ENCODE measurements around the gene CDK11B. TPM values are rescaled to one million over a fixed set of nuclear protein-coding genes. Genes with fewer than 3 reads are reported as not detected.

The CDK11B gene
- total RNA-seq, 1 donor from 2014 or later = 23.6 TPM

DNA sequence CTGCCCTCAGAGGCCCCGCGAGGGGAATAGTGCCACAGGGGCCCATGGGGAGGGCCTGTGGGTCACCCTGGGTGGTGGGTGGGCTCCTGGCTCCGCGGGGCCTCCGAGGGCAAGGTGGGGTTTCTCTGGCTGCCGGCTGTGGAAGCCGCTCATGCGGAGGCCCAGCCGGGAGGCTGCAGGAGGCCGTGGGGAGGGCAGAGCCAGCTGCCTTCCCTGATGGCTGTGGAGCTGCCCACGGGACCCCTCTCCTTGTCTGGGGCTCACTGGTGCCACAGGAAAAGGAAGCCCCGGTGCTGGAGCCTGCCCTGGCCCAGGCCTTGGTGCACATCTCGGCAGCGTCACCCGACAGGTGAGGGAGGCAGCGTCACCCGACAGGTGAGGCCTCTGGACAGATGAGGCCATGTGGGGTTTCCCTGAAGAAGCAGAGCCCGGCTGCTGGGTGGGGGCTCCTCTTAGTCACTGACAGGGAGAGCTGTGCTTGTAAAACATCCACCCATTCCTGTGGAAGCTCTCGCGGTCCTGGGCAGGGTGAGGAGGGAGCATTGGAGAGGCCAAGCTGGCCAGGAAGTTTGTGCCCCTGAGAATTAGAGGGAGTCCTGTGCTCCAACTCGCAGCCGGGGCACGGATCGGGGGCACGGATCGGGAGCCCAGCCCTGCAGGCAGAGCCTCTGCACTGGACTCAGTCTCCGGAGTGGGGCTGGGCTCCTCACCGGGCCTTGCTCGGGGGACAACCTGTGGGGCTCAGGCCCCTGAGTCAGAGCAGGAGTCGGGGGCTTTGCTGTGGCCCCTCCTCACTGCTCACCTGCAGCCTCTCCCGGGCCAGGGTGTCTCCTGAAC lies 37.4 kb downstream of the CDK11B start:
- DNase-seq = peak; percentile 45
- ATAC-seq (ENCODE audit: poor library complexity) = no peak

DNA sequence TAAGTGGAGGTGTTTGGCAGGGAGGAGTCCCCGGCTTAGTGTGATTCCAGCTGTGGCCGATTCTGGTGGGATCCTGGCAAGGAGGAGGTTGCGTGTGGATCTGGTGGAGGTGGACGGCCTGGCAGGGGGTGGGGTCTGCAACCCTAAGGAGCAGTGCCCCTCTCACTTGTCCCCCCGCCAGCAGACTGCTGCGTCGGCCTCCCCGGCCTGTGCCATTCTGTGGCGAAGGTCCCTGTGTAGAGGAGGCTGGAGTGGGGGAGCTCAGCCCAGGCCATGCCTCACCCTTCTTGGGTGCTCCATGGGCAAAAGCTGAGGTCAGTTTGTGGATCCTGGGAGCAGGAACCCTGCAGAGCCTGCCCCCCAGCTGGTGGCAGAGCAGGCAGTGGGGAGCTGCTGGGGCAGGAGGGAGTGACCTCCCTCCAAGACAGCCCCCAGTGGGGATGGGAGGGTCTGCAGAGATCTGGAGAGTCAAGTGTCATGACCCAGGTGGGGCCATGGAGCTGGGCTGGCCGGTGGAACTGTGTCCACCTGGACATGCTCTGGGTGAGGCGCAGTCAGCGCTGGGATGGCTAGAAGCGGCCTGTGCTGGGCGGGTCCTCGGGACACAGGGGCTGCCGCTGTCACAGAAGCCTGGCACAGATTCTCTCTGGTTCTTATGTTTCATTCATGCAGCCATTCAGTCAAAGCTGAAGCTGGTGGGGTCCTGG lies 38.2 kb downstream of the CDK11B start:
- DNase-seq = peak; percentile 39
- intact Hi-C loops (cut with DNase I) = no loop called here
- ATAC-seq (ENCODE audit: poor library complexity) = no peak

More for the DNA sequence above, 37.4 kb downstream of the CDK11B start:
- intact Hi-C loops (cut with DNase I) = no loop called here

DNA sequence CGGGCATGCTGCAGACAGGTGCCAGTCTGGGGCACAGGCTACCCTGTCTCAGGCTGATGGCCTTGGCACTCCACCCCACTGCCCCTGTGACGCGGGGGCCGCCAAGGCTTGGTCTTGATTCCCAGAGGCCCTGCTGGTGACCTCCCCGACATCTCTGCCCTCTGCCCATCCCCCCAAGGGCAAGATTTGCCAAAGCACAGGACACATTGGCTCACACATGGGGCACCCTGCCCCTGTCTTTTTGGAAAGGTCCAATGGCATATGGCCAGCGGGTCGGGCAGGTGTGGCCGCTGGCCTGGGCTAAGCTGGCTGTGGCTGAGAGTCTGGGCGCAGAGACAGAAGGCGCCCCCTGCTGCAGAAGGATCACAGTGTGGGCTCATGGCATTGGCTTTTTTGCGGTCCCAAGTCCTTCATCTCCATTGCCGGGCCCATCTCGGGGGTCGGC lies 38.9 kb downstream of the CDK11B start:
- intact Hi-C loops (cut with DNase I) = loop anchor here (5.0 kb wide), 1 partner anchor 47 kb away; no protein-coding TSS in a partner anchor
- ATAC-seq (ENCODE audit: poor library complexity) (peak; percentile 28), DNase-seq (peak; percentile 75)

DNA sequence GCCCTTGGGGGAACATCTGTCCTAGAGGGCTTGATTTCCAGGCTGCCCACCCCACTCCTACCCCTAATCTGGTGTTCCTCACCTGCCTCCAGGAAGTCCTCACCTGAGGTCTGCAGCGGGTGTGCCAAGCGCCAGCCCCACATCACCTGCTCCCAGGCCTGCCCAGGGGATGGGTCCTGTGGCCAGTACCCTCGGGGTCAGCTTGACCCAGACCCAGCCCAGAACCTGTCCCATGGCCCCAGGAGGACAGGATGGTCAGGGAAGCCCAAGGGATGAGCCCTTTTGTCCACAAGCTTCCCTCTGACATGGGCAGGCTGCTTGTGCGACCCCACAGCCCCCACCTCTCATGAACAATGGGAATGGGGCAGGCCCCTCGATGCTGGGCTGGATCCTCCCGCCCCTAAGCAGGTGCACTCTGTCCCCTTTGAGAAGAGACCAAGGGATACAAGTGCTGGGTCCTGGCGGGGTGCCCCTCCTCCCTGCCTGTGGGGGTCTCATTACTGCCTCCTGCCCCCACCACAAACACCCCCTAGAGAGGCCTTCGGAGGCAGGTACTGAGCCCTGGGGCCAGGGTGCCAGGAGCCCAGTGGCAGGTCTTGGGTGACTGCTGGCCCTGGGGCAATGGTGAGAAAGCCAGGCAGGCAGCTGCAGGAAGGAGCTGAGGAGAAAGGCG lies 40.3 kb downstream of the CDK11B start:
- DNase-seq (peak; percentile 40), ATAC-seq (ENCODE audit: poor library complexity) (no peak)
- intact Hi-C loops (cut with DNase I) = loop anchor here (5.0 kb wide), 1 partner anchor 49 kb away; no protein-coding TSS in a partner anchor

DNA sequence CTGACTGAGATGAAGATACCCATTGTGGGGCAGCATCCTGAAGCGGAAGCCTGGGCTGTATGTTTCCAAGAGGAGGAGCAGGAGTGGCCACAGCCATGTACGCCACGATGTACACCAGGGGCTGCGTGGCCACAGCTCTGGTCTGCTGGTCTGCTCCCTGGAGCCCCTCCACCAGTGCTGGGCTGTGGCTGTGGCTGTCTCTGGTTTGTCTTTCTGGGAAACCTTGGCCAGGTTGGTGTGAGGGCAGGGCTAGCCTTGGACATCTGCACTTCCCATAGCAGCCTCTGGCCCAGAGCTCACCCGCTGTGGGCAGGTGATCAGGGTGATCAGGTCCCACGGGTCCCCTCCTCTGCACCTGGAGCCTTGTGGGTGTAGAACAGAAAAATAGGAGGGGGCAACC lies 40.9 kb downstream of the CDK11B start:
- ATAC-seq (ENCODE audit: poor library complexity) = no peak
- intact Hi-C loops (cut with DNase I) = loop anchor here (5.0 kb wide), 1 partner anchor 49 kb away; no protein-coding TSS in a partner anchor
- DNase-seq = peak; percentile 36

DNA sequence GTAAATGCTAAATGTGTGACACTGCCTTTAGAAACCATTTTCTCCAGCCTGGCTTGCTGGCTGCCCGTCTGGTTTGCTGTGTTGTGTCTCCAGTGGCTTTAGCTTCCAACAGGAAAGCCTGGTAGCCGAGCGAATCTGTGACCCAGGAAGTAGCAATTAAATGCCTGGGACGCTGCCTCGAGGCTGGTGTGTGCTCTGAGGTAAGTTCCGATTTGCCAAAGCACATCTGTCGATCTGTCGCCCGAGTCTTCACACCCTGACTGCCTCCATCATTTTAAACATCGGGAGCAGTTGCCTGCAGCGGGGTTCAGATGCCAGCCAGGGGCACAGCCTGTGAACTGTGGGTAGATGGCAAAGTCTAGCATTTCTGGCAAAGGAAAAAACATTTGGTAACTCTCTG lies 41.3 kb downstream of the CDK11B start:
- peak; percentile 23 for DNase-seq
- no peak for ATAC-seq (ENCODE audit: poor library complexity)
- intact Hi-C loops (cut with DNase I) = loop anchor here (5.0 kb wide), 1 partner anchor 50 kb away; no protein-coding TSS in a partner anchor

DNA sequence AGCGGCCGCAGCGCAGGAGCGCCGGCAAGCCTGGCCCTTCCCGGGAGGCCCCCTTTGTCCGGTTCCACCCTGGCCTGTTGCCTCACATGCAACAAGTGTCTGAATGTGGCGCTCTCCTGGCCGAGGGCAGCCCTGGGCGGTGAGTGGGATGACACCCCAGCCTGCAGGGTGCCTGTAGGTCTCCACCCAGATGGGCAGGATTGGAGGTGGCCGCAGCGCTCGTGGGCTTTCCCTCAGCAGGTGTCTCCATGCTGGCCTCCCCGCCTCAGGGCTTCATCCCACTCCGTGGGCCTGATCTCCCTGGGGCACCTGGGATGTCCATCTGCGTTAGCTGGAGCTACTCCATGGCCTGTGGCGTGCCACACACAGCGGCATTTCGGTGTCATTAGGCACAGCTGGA lies 42.0 kb downstream of the CDK11B start:
- ATAC-seq (ENCODE audit: poor library complexity) (no peak), DNase-seq (peak; percentile 47)
- intact Hi-C loops (cut with DNase I) = loop anchor here (5.0 kb wide), 1 partner anchor 50 kb away; no protein-coding TSS in a partner anchor

DNA sequence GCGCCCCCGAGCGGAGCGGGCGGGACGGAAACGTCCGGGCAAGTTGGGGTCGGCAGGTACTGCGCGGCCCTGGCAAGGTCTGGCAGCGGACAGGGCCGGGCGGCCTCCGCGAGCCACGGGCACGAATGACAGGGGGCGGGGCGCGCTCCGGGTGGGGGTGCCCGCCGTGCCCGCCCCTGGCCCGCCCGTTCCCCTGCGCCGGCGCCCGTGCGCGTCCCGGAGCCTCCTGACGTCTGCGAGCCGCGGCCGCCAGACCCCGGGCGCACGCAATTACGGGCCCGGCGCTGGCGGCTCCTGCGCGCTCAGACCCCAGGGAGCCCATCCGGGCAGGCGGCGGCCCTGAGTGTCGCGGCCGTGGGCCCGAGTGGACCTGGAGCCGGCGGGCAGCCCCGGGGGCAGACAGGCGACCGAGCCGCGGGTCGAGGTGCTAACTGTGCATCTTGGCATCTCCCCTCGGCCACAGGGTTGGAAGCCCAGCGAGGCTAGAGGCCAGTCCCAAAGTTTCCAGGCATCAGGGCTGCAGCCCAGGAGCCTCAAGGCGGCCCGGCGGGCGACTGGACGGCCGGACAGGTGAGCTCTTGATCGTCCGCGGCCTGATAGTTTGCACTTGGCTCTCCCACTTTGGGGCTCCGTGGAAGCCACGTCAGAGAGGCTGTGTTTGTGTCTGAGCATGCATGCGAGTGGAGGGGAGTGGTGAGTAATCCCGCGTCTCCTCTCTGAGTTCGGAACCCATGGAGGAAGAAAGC lies 42.6 kb downstream of the CDK11B start:
- ATAC-seq (ENCODE audit: poor library complexity) (peak; percentile 4), DNase-seq (peak; percentile 71)
- intact Hi-C loops (cut with DNase I) = loop anchor here (5.0 kb wide), 1 partner anchor 51 kb away; no protein-coding TSS in a partner anchor

DNA sequence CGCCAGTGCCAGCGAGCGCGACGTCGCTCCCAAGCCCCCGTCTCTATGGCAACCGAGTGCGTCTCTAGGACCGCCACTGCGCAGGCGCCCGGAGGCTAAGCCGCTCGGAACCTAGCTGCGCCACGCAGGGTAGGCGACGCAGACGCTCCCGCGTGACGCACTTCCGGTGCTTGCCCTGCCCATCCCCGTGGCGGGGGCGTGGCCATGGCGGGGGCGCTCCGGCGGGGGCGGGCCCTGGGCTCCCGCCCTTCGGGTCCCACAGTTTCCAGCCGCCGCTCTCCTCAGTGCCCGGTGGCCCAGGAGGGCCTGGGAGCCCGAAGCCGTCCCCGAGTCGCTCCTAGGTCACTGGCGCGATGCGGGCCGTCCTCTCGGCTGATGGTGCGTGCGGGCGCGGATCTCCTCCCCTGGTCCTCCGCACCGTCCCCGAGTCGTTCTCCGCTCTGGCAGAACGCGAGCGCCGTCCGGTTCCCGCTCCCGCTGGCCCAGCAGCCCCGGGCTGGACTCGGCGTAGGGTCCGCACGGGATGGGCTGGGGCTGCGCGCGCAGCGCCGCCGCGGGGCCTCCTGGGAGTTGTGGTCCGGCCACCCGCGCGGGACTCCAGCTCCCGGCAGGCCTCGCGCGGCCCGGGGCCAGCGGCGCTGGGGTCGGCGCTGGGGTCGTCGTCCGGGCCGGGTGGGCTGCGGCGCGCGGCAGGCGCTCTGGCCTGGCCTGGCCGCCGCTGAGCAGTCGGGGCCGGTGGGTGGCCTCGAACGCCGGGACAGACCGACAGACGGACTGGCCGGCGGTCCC lies 43.4 kb downstream of the CDK11B start, which contains the start of gene MIB2:
Gene MIB2 (plus strand): TSS at position 245 of the 789 bp plus-strand sequence. CDS start 7,953 bp downstream, outside the sequence.
- intact Hi-C loops (cut with DNase I) = loop anchor here (5.0 kb wide), 1 partner anchor 52 kb away; no protein-coding TSS in a partner anchor
- ATAC-seq (ENCODE audit: poor library complexity) = peak; percentile 96
- peak; percentile 97 for DNase-seq

DNA sequence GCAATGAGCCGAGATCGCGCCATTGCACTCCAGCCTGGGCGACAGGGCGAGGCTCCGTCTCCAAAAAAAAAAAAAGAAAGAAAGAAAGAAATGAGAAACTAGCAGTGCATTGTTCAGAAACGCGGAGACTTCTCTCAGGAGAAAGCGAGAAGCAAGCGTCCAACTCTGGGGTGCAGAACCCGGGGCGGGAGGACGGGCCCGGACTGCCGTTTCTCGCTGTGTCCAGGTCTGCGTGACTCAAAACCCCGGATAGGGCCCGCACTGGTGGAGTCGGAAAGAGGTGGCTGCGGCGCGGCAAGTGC lies 43.9 kb downstream of the CDK11B start:
- DNase-seq (no peak), ATAC-seq (ENCODE audit: poor library complexity) (no peak)
- intact Hi-C loops (cut with DNase I) = loop anchor here (5.0 kb wide), 1 partner anchor 52 kb away; no protein-coding TSS in a partner anchor

DNA sequence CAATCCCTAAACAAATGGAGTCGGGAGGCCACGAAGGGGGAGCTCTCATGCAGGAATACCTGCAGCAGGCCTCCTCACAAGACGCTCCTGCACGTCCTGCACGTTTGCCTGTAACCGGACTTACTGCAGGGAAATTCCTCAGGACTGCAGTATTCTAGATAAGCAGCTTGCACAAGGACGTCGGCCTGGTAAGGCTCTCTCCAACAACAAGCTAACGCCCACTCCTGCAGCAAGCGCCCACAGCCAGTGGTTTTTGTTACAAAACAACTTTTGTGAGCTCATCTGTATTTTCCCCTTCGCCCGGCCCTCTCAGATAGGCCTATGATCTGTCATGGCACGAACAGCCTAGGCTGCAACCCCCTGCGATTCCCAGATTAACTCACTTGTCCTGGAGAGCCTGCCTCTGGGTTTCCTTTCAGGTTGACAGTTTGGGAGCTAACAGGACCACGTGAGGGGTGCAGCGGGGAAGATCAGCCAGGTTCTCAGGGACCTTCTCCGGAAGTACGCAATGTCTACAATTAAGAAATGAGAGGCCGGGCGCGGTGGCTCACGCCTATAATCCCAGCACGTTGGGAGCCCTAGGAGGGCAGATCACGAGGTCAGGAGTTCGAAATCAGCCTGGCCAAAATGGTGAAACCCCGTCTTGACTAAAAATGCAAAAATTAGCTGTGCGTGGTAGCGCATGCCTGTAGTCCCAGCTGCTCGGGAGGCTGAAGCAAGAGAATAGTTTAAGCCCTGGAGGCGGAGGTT lies 44.4 kb downstream of the CDK11B start:
- intact Hi-C loops (cut with DNase I) = no loop called here
- ATAC-seq (ENCODE audit: poor library complexity) = peak; percentile 1
- peak; percentile 53 for DNase-seq

DNA sequence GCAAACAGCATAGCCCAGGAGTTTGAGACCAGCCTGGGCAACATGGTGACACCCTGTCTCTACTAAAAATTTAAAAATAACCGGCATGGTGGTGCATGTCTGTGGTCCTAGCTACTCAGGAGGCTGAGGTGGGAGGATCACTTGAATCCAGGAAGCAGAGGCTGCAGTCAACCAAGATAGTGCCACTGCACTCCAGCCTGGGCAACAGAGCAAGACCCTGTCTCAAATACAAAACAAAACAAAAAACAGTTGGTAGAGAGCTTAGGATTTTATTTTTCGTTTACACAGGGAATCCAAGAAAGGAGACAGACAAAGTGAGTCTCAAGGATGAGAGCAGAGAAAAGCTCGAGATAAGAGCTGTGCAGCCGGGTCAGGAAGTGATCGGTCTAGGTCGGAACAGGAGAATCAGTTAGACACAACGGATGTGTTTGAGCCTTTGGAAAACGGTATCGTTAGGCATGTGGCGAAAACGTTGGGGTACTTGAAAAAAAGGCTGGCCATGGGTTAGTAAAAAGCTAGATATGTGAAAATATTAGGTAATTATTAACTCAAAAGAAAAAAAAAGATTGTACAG lies 45.2 kb downstream of the CDK11B start:
- intact Hi-C loops (cut with DNase I) = no loop called here
- ATAC-seq (ENCODE audit: poor library complexity) = no peak
- peak; percentile 3 for DNase-seq

DNA sequence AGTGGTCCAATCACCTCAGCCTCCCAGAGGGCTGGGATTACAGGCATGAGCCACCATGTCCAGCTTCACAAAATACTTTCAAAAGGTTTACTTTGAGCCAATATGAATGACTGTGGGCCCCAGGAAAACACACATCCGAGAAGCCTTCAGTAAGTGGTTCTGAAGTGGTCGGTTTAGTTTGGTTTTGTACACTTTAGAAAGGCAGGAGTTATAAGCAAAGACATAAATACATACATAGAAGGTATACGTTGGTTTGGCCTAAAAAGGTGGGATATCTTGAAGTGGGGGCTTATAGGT lies 46.8 kb downstream of the CDK11B start:
- ATAC-seq (ENCODE audit: poor library complexity) = no peak
- no peak for DNase-seq
- intact Hi-C loops (cut with DNase I) = no loop called here

DNA sequence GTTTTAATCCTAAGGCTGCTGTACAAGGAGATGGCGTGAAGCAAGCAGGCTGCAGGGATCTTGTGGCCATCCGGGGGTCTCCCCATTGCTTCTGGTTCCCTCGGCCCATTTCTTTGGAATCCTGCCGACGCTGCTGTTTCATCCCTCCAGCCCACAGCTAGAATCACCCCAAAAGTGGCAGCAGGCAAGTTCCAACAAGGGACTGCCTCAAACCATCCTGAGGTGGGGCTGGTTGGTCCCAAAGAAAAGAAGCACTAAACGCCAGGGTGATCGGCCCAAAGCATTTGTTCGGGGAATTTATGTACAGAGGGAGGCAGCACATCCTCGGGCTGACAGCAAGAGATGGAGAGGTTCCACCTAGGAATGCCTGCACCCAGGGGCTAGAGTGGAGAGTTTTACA lies 48.0 kb downstream of the CDK11B start:
- intact Hi-C loops (cut with DNase I) = no loop called here
- DNase-seq (peak; percentile 13), ATAC-seq (ENCODE audit: poor library complexity) (no peak)

DNA sequence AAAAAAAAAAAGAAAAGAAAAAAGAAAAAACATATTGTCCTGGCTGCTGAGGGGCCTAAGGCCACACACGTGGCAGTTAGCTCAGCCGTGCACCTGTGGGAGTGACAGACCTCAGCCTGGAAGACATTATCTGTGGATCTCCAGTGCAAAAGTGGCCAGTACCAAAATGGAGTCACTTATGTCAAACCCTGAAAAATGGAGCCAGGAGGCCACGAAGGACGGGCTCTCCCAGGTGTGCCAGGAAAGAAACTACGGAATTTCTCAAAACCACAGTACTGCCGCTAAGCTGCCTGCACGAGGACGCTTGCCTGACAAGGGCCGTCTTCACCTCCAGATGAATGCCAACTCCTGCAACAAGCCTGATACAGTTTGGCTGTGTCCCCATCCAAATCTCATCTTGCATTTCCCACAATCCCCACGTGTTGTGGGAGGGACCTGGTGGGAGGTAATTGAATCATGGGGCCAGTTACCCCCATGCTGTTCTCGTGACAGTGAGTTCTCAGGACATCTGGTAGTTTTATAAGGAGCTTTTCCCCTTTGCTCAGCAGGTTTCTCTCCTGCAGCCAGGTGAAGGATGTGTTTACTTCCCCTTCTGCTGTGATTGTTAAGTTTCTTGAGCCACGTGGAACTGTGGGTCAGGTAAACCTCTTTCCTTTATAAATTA lies 48.9 kb downstream of the CDK11B start:
- intact Hi-C loops (cut with DNase I) = no loop called here
- DNase-seq = peak; percentile 8
- ATAC-seq (ENCODE audit: poor library complexity) = no peak

DNA sequence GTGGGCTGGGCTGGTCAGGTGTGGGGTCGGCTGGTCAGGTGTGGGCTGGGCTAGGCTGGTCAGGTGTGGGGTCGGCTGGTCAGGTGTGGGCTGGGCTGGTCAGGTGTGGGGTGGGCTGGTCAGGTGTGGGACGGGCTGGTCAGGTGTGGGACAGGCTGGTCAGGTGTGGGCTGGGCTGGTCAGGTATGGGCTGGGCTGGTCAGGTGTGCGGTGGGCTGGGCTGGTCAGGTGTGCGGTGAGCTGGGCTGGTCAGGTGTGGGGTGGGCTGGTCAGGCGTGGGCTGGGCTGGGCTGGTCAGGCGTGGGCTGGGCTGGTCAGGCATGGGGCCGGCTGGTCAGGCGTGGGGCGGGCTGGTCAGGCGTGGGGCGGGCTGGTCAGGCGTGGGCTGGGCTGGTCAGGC lies 52.6 kb downstream of the CDK11B start:
- no peak for ATAC-seq (ENCODE audit: poor library complexity)
- peak; percentile 34 for DNase-seq
- intact Hi-C loops (cut with DNase I) = no loop called here

All from Right ventricle myocardium superior (tissue), 1 donor.